Osteocyte (in vitro differentiated cells): ENCODE data around the gene CFAP77. TPM values are rescaled to one million over a fixed set of nuclear protein-coding genes. Genes with fewer than 3 reads are reported as not detected.
A peak's percentile ranks its signal among the peaks of the same experiment; 100 is the strongest.

ENCODE experiments used
- DNase-seq: peaks from one replicate; pipeline ENCODE4 v3.0.0; 2021; ENCODE audit warnings: mixed read lengths; ENCODE audit not compliant: unreplicated experiment; ENCODE audit errors: extremely low spot score
- H3K27ac Mint-ChIP-seq: one replicate; pipeline ENCODE4 v1.8.0; 2021; ENCODE audit warnings: mild to moderate bottlenecking, mixed read lengths; ENCODE audit not compliant: unreplicated experiment
- H3K27me3 Mint-ChIP-seq: one replicate; pipeline ENCODE4 v1.8.0; 2021; ENCODE audit warnings: mixed read lengths; ENCODE audit not compliant: unreplicated experiment
- H3K36me3 Mint-ChIP-seq: one replicate; pipeline ENCODE4 v1.8.0; 2021; ENCODE audit warnings: mixed read lengths; ENCODE audit not compliant: unreplicated experiment
- H3K4me1 Mint-ChIP-seq: one replicate; pipeline ENCODE4 v1.8.0; 2021; ENCODE audit warnings: mixed read lengths; ENCODE audit not compliant: unreplicated experiment
- H3K4me3 Mint-ChIP-seq: one replicate; pipeline ENCODE4 v1.8.0; 2021; ENCODE audit warnings: mild to moderate bottlenecking, moderate library complexity, mixed read lengths; ENCODE audit not compliant: unreplicated experiment
- H3K9me3 Mint-ChIP-seq: one replicate; pipeline ENCODE4 v1.8.0; 2021; ENCODE audit warnings: mixed read lengths; ENCODE audit not compliant: unreplicated experiment
- CTCF ChIP-seq: fragments of 200-600 bp; sonication (generic); IDR thresholded peaks from 2 replicates; pipeline ENCODE4 v1.5.0; 2021; ENCODE audit warnings: antibody characterized with exemption, mild to moderate bottlenecking, moderate library complexity
- total RNA-seq: library from RNA; stranded (reverse); gene quantifications from 2 replicates; pipeline ENCODE4 v1.2.1, GENCODE V29; 2021

The CFAP77 gene
- total RNA-seq, 1 donor from 2014 or later = 0.48 TPM

GRCh38 chr9:132582276-132582785, 172.3 kb downstream of the CFAP77 start, which contains the start of gene BARHL1:
BARHL1 (plus strand) TSS chr9:132582606; CDS start chr9:132582798, 192 bp downstream.
- H3K36me3 Mint-ChIP-seq = peaks cover 1% of the 10 kb centered on the region
- no peak for DNase-seq
- no peak for TF ChIP-seq CTCF
- peaks cover 4% of the 10 kb centered on the region for H3K4me1 Mint-ChIP-seq
- H3K27me3 Mint-ChIP-seq = peaks cover 82% of the 10 kb centered on the region
- no peaks in the 10 kb centered on the region for H3K9me3 Mint-ChIP-seq
- peak within 1 kb of the TSS; percentile 72 for H3K4me3 Mint-ChIP-seq
- no peak within 1 kb of the TSS for H3K27ac Mint-ChIP-seq

- no peaks in the 10 kb centered on the region for H3K9me3 Mint-ChIP-seq
- H3K4me3 Mint-ChIP-seq = no peak overlapping the region
- no peak overlapping the region for H3K27ac Mint-ChIP-seq
- H3K4me1 Mint-ChIP-seq = peaks cover 4% of the 10 kb centered on the region
- peaks cover 1% of the 10 kb centered on the region for H3K36me3 Mint-ChIP-seq
- peaks cover 81% of the 10 kb centered on the region for H3K27me3 Mint-ChIP-seq
- no peak for TF ChIP-seq CTCF
- no peak for DNase-seq
Measured at GRCh38 chr9:132582786-132583583, 173.0 kb downstream of the CFAP77 start.

GRCh38 chr9:132583584-132584304, 173.7 kb downstream of the CFAP77 start:
- no peak overlapping the region for H3K27ac Mint-ChIP-seq

GRCh38 chr9:132584601-132585560, 174.9 kb downstream of the CFAP77 start:
- no peak overlapping the region for H3K4me3 Mint-ChIP-seq
- TF ChIP-seq CTCF = no peak

More at GRCh38 chr9:132583584-132584304, 173.7 kb downstream of the CFAP77 start:
- peaks cover 1% of the 10 kb centered on the region for H3K36me3 Mint-ChIP-seq
- H3K27me3 Mint-ChIP-seq = peaks cover 80% of the 10 kb centered on the region
- DNase-seq = no peak
- TF ChIP-seq CTCF = no peak
- H3K9me3 Mint-ChIP-seq = no peaks in the 10 kb centered on the region
- peaks cover 4% of the 10 kb centered on the region for H3K4me1 Mint-ChIP-seq
- H3K4me3 Mint-ChIP-seq = no peak overlapping the region

More at GRCh38 chr9:132584601-132585560, 174.9 kb downstream of the CFAP77 start:
- Mint-ChIP-seq H3K36me3 (peaks cover 1% of the 10 kb centered on the region), H3K27ac (no peak overlapping the region), H3K9me3 (no peaks in the 10 kb centered on the region), H3K27me3 (peaks cover 76% of the 10 kb centered on the region), H3K4me1 (peaks cover 6% of the 10 kb centered on the region)
- no peak for DNase-seq
